HepG2 (cell line): ENCODE data around the gene CDYL. TPM values are rescaled to one million over a fixed set of nuclear protein-coding genes. Genes with fewer than 3 reads are reported as not detected.

Source experiments
- ATAC-seq: fragments of 200-7000 bp; cut with Tn5 transposase; 3 replicates; pipeline ENCODE4 v1.9.1; 2020; ENCODE audit warnings: mild to moderate bottlenecking, moderate library complexity
- BruUV-seq: library from RNA; stranded (reverse); fragments of 400-500 nt; replicated peaks from 2 replicates; lab custom pipeline; 2021; lab: Mats Ljungman, UMichigan
- CTCF ChIA-PET: fragments of 300-600 bp; formaldehyde crosslinking; extraction: SDS; loops from one replicate; lab custom pipeline; 2021; ENCODE audit warnings: low total read pairs, inconsistent platforms, low intra/inter-chr PET ratio; lab: Yijun Ruan, JAX
- POLR2A ChIA-PET: fragments of 350-600 bp; sonication (Branson Sonifier 250); formaldehyde crosslinking; loops from one replicate; lab custom pipeline; 2020; ENCODE audit warnings: antibody characterized with exemption, inconsistent platforms; lab: Yijun Ruan, JAX
- DNase-seq: peaks from one replicate; pipeline ENCODE4 v3.0.0-alpha.2; 2015; ENCODE audit warnings: low spot score
- FAIRE-seq: peaks from 3 replicates; lab custom pipeline; 2011; peaks lifted over from hg19 to GRCh38; lab: Jason Lieb, UNC
- H2AFZ ChIP-seq: one replicate; pipeline ENCODE4 v1.6.1; 2011; ENCODE audit warnings: low read length, inconsistent platforms
- H3K27ac ChIP-seq: fragments of 300-600 bp; 3 replicates; pipeline ENCODE4 v1.8.0; 2011; ENCODE audit warnings: mixed run types, mild to moderate bottlenecking, mixed read lengths, low read length, inconsistent platforms; ENCODE audit not compliant: insufficient read depth; ENCODE audit errors: extremely low read length
- H3K27me3 ChIP-seq, 2 experiments: fragments of 200-600 bp in 1 of 2; 2 replicates in 1 of 2; 3 replicates in 1 of 2; pipeline versions ENCODE4 v1.6.0 to v1.8.0; 2011; ENCODE audit warnings: low read length in 2 of 2, mild to moderate bottlenecking in 2 of 2, moderate library complexity in 2 of 2, inconsistent platforms in 1 of 2; ENCODE audit not compliant: insufficient read depth in 2 of 2, control insufficient read depth in 1 of 2
- H3K36me3 ChIP-seq, 2 experiments: fragments of 200-600 bp in 1 of 2; replicated peaks in 1 of 2; 2 replicates in 1 of 2; 3 replicates in 1 of 2; pipeline versions ENCODE4 v1.5.1 to v1.8.0; 2011; ENCODE audit warnings: low read length in 2 of 2, inconsistent platforms in 1 of 2; ENCODE audit not compliant: insufficient read depth in 2 of 2, control insufficient read depth in 1 of 2
- H3K4me1 ChIP-seq: 2 replicates; pipeline ENCODE4 v1.5.1; 2012; ENCODE audit warnings: low read length, inconsistent platforms; ENCODE audit not compliant: insufficient read depth
- H3K4me2 ChIP-seq: 2 replicates; pipeline ENCODE4 v1.6.0; 2011; ENCODE audit warnings: low read depth, low read length, inconsistent platforms
- H3K4me3 ChIP-seq, 3 experiments: fragments of 200-600 bp in 1 of 3; sonication (generic), shearing (Covaris generic) in 1 of 3; replicated peaks in 1 of 3; 2 replicates each; pipeline ENCODE4 v1.5.1; 2011 to 2016; ENCODE audit warnings: low read length in 3 of 3, inconsistent platforms in 2 of 3, low read depth in 2 of 3, mild to moderate bottlenecking in 2 of 3, control low read depth in 1 of 3, mixed read lengths in 1 of 3; ENCODE audit not compliant: insufficient read depth in 1 of 3
- H3K79me2 ChIP-seq: one replicate; pipeline ENCODE4 v1.6.1; 2011; ENCODE audit warnings: low read length, inconsistent platforms; ENCODE audit not compliant: insufficient read depth
- H3K9ac ChIP-seq: 2 replicates; pipeline ENCODE4 v1.6.0; 2011; ENCODE audit warnings: mild to moderate bottlenecking, low read depth, low read length, inconsistent platforms; ENCODE audit not compliant: insufficient read depth
- H3K9me3 ChIP-seq: 2 replicates; pipeline ENCODE4 v1.5.1; 2012; ENCODE audit warnings: mild to moderate bottlenecking, low read length
- H4K20me1 ChIP-seq: 2 replicates; pipeline ENCODE4 v1.6.0; 2011; ENCODE audit warnings: inconsistent platforms, mild to moderate bottlenecking, low read length, moderate library complexity; ENCODE audit not compliant: insufficient read depth
- BORCS8-MEF2B ChIP-seq: sonication (generic); formaldehyde crosslinking; IDR thresholded peaks from 2 replicates; pipeline ENCODE4 v1.8.0; 2022; ENCODE audit warnings: mild to moderate bottlenecking, missing genetic modification reagents
- CENPBD1 ChIP-seq: sonication (generic); formaldehyde crosslinking; IDR thresholded peaks from 2 replicates; pipeline ENCODE4 v1.8.0; 2022; ENCODE audit warnings: missing genetic modification reagents, low read depth, mild to moderate bottlenecking, borderline replicate concordance
- E2F2 ChIP-seq: sonication (generic); formaldehyde crosslinking; IDR thresholded peaks from 2 replicates; pipeline ENCODE4 v1.4.0; 2020; ENCODE audit warnings: missing genetic modification reagents, borderline replicate concordance
- FOXM1 ChIP-seq: sonication (generic); formaldehyde crosslinking; IDR thresholded peaks from 2 replicates; pipeline ENCODE4 v1.5.0; 2020; ENCODE audit warnings: missing genetic modification reagents
- GZF1 ChIP-seq: sonication (generic); formaldehyde crosslinking; IDR thresholded peaks from 2 replicates; pipeline ENCODE4 v1.5.1; 2020; ENCODE audit warnings: mild to moderate bottlenecking, missing genetic modification reagents
- HDAC6 ChIP-seq: fragments of 200-600 bp; sonication (generic); IDR thresholded peaks from 2 replicates; pipeline ENCODE4 v1.7.0; 2017; ENCODE audit warnings: mild to moderate bottlenecking, antibody characterized with exemption, low read length, low read depth
- IKZF4 ChIP-seq: sonication (generic); formaldehyde crosslinking; IDR thresholded peaks from 2 replicates; pipeline ENCODE4 v1.5.1; 2020; ENCODE audit warnings: borderline replicate concordance, mild to moderate bottlenecking, low read depth, missing genetic modification reagents; ENCODE audit errors: not compliant biosample characterization
- MIER3 ChIP-seq: IDR thresholded peaks from 2 replicates; pipeline ENCODE4 v1.6.1; 2016; ENCODE audit warnings: missing compliant biosample characterization, borderline replicate concordance
- MLXIP ChIP-seq: sonication (generic); formaldehyde crosslinking; IDR thresholded peaks from 2 replicates; pipeline ENCODE4 v1.9.0; 2021; ENCODE audit warnings: missing genetic modification reagents, borderline replicate concordance
- MTERF4 ChIP-seq: sonication (generic); formaldehyde crosslinking; IDR thresholded peaks from 2 replicates; pipeline ENCODE4 v1.8.0; 2023; ENCODE audit warnings: mild to moderate bottlenecking, missing genetic modification reagents
- TBX3 ChIP-seq: fragments of 450-650 bp; IDR thresholded peaks from 2 replicates; pipeline ENCODE4 v1.6.1; 2017; ENCODE audit warnings: antibody characterized with exemption, mild to moderate bottlenecking, inconsistent platforms, borderline replicate concordance
- TEF ChIP-seq: sonication (generic); formaldehyde crosslinking; IDR thresholded peaks from 2 replicates; pipeline ENCODE4 v1.5.0; 2020; ENCODE audit warnings: missing genetic modification reagents
- ZBTB34 ChIP-seq: sonication (generic); formaldehyde crosslinking; IDR thresholded peaks from 2 replicates; pipeline ENCODE4 v1.8.0; 2022; ENCODE audit warnings: mild to moderate bottlenecking, missing genetic modification reagents
- ZMAT5 ChIP-seq: sonication (generic); formaldehyde crosslinking; IDR thresholded peaks from 2 replicates; pipeline ENCODE4 v1.5.0; 2020; ENCODE audit warnings: mild to moderate bottlenecking, low read depth, missing genetic modification reagents, borderline replicate concordance
- ZNF530 ChIP-seq: sonication (generic); formaldehyde crosslinking; IDR thresholded peaks from 2 replicates; pipeline ENCODE4 v1.5.0; 2020; ENCODE audit warnings: low read depth, mild to moderate bottlenecking, missing genetic modification reagents
- WGBS: methylation state at CpG from one replicate; pipeline ENCODE4 v1.1.6; 2017; ENCODE audit warnings: low lambda C conversion rate; 5-methylcytosine and 5-hydroxymethylcytosine counted together
- in situ Hi-C: cut with HindIII; loops from 2 replicates; pipeline ENCODE4 v1.10.0; 2017; ENCODE audit warnings: low pct_unique_long_range_greater_than_20kb; ENCODE audit not compliant: extremely low pct_ligation_motif_present
- intact Hi-C: fragments of 100-400 bp; cut with micrococcal nuclease; formaldehyde crosslinking; loops from one replicate; pipeline ENCODE4 v1.10.0; 2022; ENCODE audit not compliant: unreplicated experiment
- polyA plus RNA-seq, 8 experiments: library from polyadenylated mRNA; depleted of rRNA in 3 of 8; stranded (reverse) in 7 of 8; unstranded in 1 of 8; fragments of >200 nt; fragmentation: Illumina TruSeq in 4 of 8; extraction: Trizol in 4 of 8; gene quantifications; 2 replicates each; pipeline versions ENCODE4 v1.2.1 to v1.2.3, GENCODE V29; 2011 to 2016; ENCODE audit warnings: low read depth in 4 of 8, missing spikeins in 1 of 8, mixed read lengths in 1 of 8; ENCODE audit not compliant: insufficient read depth in 1 of 8
- total RNA-seq, 5 experiments: library from RNA; depleted of rRNA; stranded (reverse); fragments of >200 nt; fragmentation: Illumina TruSeq; extraction: Trizol; gene quantifications; 2 replicates each; pipeline ENCODE4 v1.2.3, GENCODE V29; 2016; ENCODE audit warnings: low read depth in 1 of 5

CDYL gene
- total and polyA plus RNA-seq, 2 of the 13 experiments (the other 11 are each of a cell fraction or from before 2014, with no cell fraction given) = 22.8 to 105 TPM

- TF ChIP-seq FOXM1 (CRISPR knock-in tag) (no peak), HDAC6 (no peak), E2F2 (CRISPR knock-in tag) (no peak), IKZF4 (no peak), BORCS8-MEF2B (CRISPR knock-in tag) (no peak), MLXIP (CRISPR knock-in tag) (no peak), ZBTB34 (CRISPR knock-in tag) (no peak), TEF (CRISPR knock-in tag) (no peak), TBX3 (no peak), MTERF4 (no peak), ZNF530 (CRISPR knock-in tag) (no peak), GZF1 (CRISPR knock-in tag) (no peak), CENPBD1 (CRISPR knock-in tag) (no peak), ZMAT5 (CRISPR knock-in tag) (no peak), MIER3 (CRISPR knock-in tag) (no peak)
- BruUV-seq = no TSS peak
- DNase-seq (no peak), ATAC-seq (no peak), FAIRE-seq (no peak)
- H4K20me1 ChIP-seq = no peaks in the 10 kb centered on the region
- H3K9me3 ChIP-seq = peaks cover 9% of the 10 kb centered on the region
- H3K9ac ChIP-seq = no peak overlapping the region
- ChIA-PET CTCF (no interaction called here), POLR2A (no interaction called here)
- in situ Hi-C loops = no loop called here
- intact Hi-C loops = no loop called here
- no peak overlapping the region for H3K27ac ChIP-seq
- H2AFZ ChIP-seq = no peak overlapping the region
- H3K27me3 ChIP-seq = peaks cover 0 to 26% of the 10 kb centered on the region in 2 experiments; a peak in 2 of 5 replicates
- WGBS = 4% methylated on average over 5 of the region's 5 CpGs
- H3K4me2 ChIP-seq = no peak overlapping the region
- H3K79me2 ChIP-seq = no peaks in the 10 kb centered on the region
- H3K36me3 ChIP-seq = no peaks in the 10 kb centered on the region
- no peak overlapping the region for H3K4me3 ChIP-seq
- H3K4me1 ChIP-seq = peaks cover 19% of the 10 kb centered on the region
Measured at GRCh38 chr6:4977468-4977867, 201.3 kb downstream of the CDYL start.
